Stomach smooth muscle (tissue), 2 donors: Measurements from ENCODE around the gene DENND2D.

Experiments used
- H3K27ac ChIP-seq: one replicate; pipeline ENCODE4 v1.7.0; 2013; ENCODE audit warnings: mild to moderate bottlenecking, low read length, inconsistent platforms
- H3K27me3 ChIP-seq, 2 donors: one replicate each; pipeline ENCODE4 v1.7.0; 2013; ENCODE audit warnings: low read length in 2 of 2; ENCODE audit not compliant: insufficient read depth in 2 of 2, control insufficient read depth in 1 of 2
- H3K36me3 ChIP-seq, 2 donors: one replicate each; pipeline ENCODE4 v1.7.0; 2013; ENCODE audit warnings: low read length in 2 of 2; ENCODE audit not compliant: control insufficient read depth in 2 of 2, insufficient read depth in 2 of 2
- H3K4me1 ChIP-seq: one replicate; pipeline ENCODE4 v1.7.0; 2013; ENCODE audit warnings: low read length; ENCODE audit not compliant: control insufficient read depth, insufficient read depth
- H3K4me3 ChIP-seq, 2 donors: one replicate each; pipeline ENCODE4 v1.7.0; 2013; ENCODE audit warnings: low read length in 2 of 2
- H3K9ac ChIP-seq, 2 donors: one replicate each; pipeline ENCODE4 v1.7.0; 2013; ENCODE audit warnings: low read length in 2 of 2, mild to moderate bottlenecking in 1 of 2
- H3K9me3 ChIP-seq, 2 donors: one replicate each; pipeline ENCODE4 v1.7.0; 2013; ENCODE audit warnings: low read length in 2 of 2; ENCODE audit not compliant: control insufficient read depth in 2 of 2
- donor health status: healthy.
- donor health status: Pancreatic carcinoma.

DENND2D gene

GRCh38 chr1:111212634-111213335, 12.3 kb upstream of the DENND2D start:
- Histone ChIP-seq H3K4me3 (no peak overlapping the region), H3K4me1 (no peaks in the 10 kb centered on the region), H3K9ac (no peak overlapping the region), H3K36me3 (no peaks in the 10 kb centered on the region), H3K27me3 (peaks cover 2 to 6% of the 10 kb centered on the region in 2 donors), H3K27ac (no peak overlapping the region), H3K9me3 (no peaks in the 10 kb centered on the region)

DNA sequence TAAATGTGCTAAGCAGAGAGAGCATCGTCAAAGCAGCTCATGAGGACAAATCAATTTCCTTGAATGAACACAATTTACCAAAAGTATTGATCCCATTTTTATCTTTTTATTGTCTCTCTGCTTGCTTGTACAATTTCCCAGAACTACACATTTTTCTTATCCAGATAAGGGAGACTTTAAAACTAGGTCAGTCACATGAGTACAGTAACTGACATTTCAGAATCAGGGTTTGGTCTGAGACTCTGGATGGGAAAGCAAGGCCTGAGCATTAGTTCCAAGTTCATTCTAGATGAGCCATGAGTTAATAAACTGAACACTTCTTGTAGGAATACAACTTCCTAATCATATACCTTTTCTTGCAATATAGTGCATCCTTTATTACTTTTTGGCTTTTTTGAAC, 11.5 kb upstream of the DENND2D start:
- Histone ChIP-seq H3K4me1 (no peaks in the 10 kb centered on the region), H3K36me3 (no peaks in the 10 kb centered on the region), H3K27ac (no peak overlapping the region), H3K27me3 (peaks cover 2 to 6% of the 10 kb centered on the region in 2 donors), H3K9ac (no peak overlapping the region), H3K4me3 (no peak overlapping the region), H3K9me3 (no peaks in the 10 kb centered on the region)

DNA sequence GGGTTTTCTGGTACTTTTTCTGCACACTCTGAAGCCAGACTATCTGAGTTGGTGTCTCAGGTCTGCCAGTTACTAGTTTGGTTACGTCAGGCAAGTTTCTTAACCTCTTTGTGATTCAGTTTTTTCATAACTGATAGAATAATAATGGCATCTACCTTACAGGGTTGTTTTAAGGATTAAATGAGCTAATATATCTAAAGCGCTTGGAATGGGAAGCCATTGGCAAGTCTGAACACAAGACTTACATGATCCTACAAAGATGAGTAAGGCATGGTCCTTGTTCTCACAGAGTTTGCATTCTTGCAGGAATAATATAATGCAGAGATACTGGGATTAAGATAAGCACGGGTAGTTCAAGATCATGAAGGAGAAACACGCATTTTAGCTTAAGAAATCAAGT, 9.2 kb upstream of the DENND2D start:
- Histone ChIP-seq H3K4me3 (no peak overlapping the region), H3K27me3 (peaks cover 3 to 12% of the 10 kb centered on the region in 2 donors), H3K9me3 (no peaks in the 10 kb centered on the region)

GRCh38 chr1:111208921-111209320, 8.5 kb upstream of the DENND2D start:
- H3K9me3 ChIP-seq, result no peaks in the 10 kb centered on the region
- H3K4me1 ChIP-seq, result peaks cover 4% of the 10 kb centered on the region
- H3K4me3 ChIP-seq, result no peak overlapping the region
- H3K9ac ChIP-seq, result no peak overlapping the region
- no peak overlapping the region for H3K27ac ChIP-seq
- peaks cover 5 to 15% of the 10 kb centered on the region in 2 donors for H3K27me3 ChIP-seq
- H3K36me3 ChIP-seq, result no peaks in the 10 kb centered on the region

More for the DNA sequence above, 9.2 kb upstream of the DENND2D start:
- H3K36me3 ChIP-seq, result no peaks in the 10 kb centered on the region
- peaks cover under 1% of the 10 kb centered on the region for H3K4me1 ChIP-seq
- H3K9ac ChIP-seq, result no peak overlapping the region
- no peak overlapping the region for H3K27ac ChIP-seq

- peaks cover 10% of the 10 kb centered on the region for H3K4me1 ChIP-seq
- H3K27ac ChIP-seq, result no peak overlapping the region
- no peak overlapping the region for H3K9ac ChIP-seq
- H3K9me3 ChIP-seq, result no peaks in the 10 kb centered on the region
- no peak overlapping the region for H3K4me3 ChIP-seq
- H3K27me3 ChIP-seq, result peaks cover 5 to 14% of the 10 kb centered on the region in 2 donors
- H3K36me3 ChIP-seq, result no peaks in the 10 kb centered on the region
Measured at GRCh38 chr1:111205714-111206050, 5.2 kb upstream of the DENND2D start.

- Histone ChIP-seq H3K36me3 (no peaks in the 10 kb centered on the region), H3K4me3 (peak overlapping the region in 1 of 2 donors; percentile 73), H3K27ac (no peak overlapping the region), H3K9me3 (no peaks in the 10 kb centered on the region), H3K27me3 (peaks cover 5 to 14% of the 10 kb centered on the region in 2 donors), H3K9ac (no peak overlapping the region), H3K4me1 (peaks cover 10% of the 10 kb centered on the region)
Measured at GRCh38 chr1:111204983-111205713, 4.7 kb upstream of the DENND2D start.

DNA sequence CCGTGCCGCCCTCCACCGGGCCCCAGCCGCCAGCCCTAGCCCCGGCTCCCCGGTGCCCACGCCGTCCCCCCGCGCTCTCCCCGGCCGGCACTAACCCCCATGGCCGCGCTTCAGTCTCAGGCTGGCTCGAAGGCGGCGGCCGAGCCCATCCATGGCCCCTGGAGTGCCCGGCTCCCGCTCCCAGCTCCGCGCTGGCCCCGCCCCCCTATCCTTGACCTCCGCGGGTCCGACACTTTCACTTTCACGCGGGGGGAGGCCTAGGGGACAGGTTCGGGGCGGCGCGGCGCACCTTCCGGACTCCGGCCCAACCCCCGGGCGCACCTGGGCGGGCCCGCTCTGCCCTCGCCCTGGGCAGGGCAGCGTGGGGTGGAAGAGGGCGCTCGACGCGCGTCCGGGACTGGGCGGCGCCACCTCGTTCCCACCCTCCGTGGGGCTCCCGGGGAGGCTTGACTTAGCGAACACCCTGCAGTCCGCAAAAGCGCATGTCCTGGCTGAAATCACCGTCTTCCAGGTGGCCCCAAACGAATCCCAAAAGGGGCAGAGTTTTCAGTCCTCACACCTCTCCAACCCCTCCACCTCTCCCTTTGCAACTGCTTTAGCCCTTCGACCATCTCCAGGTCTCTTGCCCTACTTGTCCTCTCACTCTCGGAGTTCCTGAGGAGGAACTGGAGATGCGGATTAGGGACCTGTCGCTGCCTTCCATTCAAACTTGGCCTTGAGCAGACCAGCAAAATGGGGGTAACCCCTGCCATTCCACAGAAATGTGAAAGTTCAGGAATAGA, 3.9 kb upstream of the DENND2D start:
- Histone ChIP-seq H3K36me3 (no peaks in the 10 kb centered on the region), H3K9me3 (no peaks in the 10 kb centered on the region), H3K27me3 (peaks cover 5 to 18% of the 10 kb centered on the region in 2 donors), H3K4me3 (peak overlapping the region; percentile 54 to 73), H3K27ac (no peak overlapping the region), H3K9ac (no peak overlapping the region), H3K4me1 (peaks cover 10% of the 10 kb centered on the region)

- Histone ChIP-seq H3K4me3 (peak overlapping the region; percentile 54 to 73), H3K27ac (no peak overlapping the region), H3K27me3 (peaks cover 5 to 18% of the 10 kb centered on the region in 2 donors), H3K9me3 (no peaks in the 10 kb centered on the region), H3K36me3 (no peaks in the 10 kb centered on the region), H3K9ac (no peak overlapping the region), H3K4me1 (peaks cover 10% of the 10 kb centered on the region)
Measured at GRCh38 chr1:111203681-111204200, 3.3 kb upstream of the DENND2D start.

GRCh38 chr1:111202707-111203623, 2.5 kb upstream of the DENND2D start:
- no peaks in the 10 kb centered on the region for H3K9me3 ChIP-seq
- no peaks in the 10 kb centered on the region for H3K36me3 ChIP-seq
- peaks cover 10% of the 10 kb centered on the region for H3K4me1 ChIP-seq
- no peak overlapping the region for H3K27ac ChIP-seq
- H3K4me3 ChIP-seq, result peak overlapping the region in 1 of 2 donors; percentile 73
- H3K27me3 ChIP-seq, result peaks cover 5 to 18% of the 10 kb centered on the region in 2 donors
- H3K9ac ChIP-seq, result no peak overlapping the region

GRCh38 chr1:111202366-111202706, 1.9 kb upstream of the DENND2D start:
- no peaks in the 10 kb centered on the region for H3K9me3 ChIP-seq
- peaks cover 10% of the 10 kb centered on the region for H3K4me1 ChIP-seq
- H3K27ac ChIP-seq, result no peak overlapping the region
- no peaks in the 10 kb centered on the region for H3K36me3 ChIP-seq
- no peak overlapping the region for H3K4me3 ChIP-seq
- H3K27me3 ChIP-seq, result peaks cover 8 to 18% of the 10 kb centered on the region in 2 donors
- H3K9ac ChIP-seq, result no peak overlapping the region
